ENCODE data around the gene SLC7A7. TPM values are rescaled to one million over a fixed set of nuclear protein-coding genes. Genes with fewer than 3 reads are reported as not detected.

Gene SLC7A7
- total and polyA plus RNA-seq, 2 of the 13 experiments (the other 11 are each of a cell fraction or from before 2014, with no cell fraction given), result 0.13 to 0.63 TPM

DNA sequence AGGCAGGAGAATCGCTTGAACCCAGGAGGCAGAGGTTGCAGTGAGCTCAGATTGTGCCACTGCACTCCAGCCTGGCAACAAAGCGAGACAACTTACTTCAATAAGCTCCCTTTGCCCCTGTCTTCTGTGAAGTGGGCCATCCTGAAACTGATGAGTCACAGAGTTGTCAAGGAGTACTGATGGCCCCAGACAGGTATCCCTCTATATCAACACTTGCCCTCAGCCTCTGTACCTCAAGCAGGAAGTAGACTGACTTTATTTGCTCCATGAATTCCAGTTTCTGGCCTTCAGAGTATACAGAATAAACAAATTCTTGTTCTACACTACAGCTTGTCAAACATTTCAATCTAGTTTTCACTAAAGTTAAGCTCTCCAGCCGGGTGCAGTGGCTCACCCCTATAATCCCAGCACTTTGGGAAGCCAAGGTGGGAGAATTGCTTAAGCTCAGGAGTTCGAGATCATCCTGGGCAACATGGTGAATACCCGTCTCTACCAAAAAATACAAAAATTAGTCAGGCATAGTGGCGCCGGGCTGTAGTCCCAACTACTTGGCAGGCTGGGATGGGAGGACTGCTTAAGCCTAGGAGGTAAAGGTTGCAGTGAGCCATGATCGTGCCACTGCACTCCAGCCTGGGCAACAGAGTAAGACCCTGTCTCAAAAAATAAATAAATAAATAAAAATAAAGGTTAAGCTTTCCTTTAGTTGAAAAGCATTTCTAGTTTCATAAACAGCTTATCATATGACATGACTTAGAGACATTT is 39.9 kb upstream of the SLC7A7 start (continued):
- TF ChIP-seq, protein P1, sequence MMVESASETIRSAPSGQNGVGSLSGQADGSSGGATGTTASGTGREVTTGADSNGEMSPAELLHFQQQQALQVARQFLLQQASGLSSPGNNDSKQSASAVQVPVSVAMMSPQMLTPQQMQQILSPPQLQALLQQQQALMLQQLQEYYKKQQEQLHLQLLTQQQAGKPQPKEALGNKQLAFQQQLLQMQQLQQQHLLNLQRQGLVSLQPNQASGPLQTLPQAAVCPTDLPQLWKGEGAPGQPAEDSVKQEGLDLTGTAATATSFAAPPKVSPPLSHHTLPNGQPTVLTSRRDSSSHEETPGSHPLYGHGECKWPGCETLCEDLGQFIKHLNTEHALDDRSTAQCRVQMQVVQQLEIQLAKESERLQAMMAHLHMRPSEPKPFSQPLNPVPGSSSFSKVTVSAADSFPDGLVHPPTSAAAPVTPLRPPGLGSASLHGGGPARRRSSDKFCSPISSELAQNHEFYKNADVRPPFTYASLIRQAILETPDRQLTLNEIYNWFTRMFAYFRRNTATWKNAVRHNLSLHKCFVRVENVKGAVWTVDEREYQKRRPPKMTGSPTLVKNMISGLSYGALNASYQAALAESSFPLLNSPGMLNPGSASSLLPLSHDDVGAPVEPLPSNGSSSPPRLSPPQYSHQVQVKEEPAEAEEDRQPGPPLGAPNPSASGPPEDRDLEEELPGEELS (CRISPR knock-in tag; IDR thresholded peaks at IDR 0.05), result peak; percentile 57; the same call in 1 of the 2 replicates
- no peak for TF ChIP-seq ZIK1 (CRISPR knock-in tag; IDR thresholded peaks at IDR 0.05; ENCODE audit: borderline replicate concordance, low read depth)
- TF ChIP-seq MEIS2 (CRISPR knock-in tag; IDR thresholded peaks at IDR 0.05), result peak; percentile 58; the same call in 1 of the 2 replicates
- TF ChIP-seq SOX6 (IDR thresholded peaks at IDR 0.05), result no peak
- peak; percentile 48 for TF ChIP-seq SOX6 (CRISPR knock-in tag; IDR thresholded peaks at IDR 0.05)
- no peak for TF ChIP-seq ZNF563 (CRISPR knock-in tag; IDR thresholded peaks at IDR 0.05)
- TF ChIP-seq RBFOX2 (IDR thresholded peaks at IDR 0.05; ENCODE audit: low read depth, low read length), result no peak
- TF ChIP-seq ZNF510 (CRISPR knock-in tag; IDR thresholded peaks at IDR 0.05; ENCODE audit: low read depth), result no peak
- TF ChIP-seq ZNF432 (CRISPR knock-in tag; IDR thresholded peaks at IDR 0.05; ENCODE audit: borderline replicate concordance), result no peak
- no peak for TF ChIP-seq PHB2 (IDR thresholded peaks at IDR 0.05; ENCODE audit: partially characterized antibody)
- TF ChIP-seq, protein P2, sequence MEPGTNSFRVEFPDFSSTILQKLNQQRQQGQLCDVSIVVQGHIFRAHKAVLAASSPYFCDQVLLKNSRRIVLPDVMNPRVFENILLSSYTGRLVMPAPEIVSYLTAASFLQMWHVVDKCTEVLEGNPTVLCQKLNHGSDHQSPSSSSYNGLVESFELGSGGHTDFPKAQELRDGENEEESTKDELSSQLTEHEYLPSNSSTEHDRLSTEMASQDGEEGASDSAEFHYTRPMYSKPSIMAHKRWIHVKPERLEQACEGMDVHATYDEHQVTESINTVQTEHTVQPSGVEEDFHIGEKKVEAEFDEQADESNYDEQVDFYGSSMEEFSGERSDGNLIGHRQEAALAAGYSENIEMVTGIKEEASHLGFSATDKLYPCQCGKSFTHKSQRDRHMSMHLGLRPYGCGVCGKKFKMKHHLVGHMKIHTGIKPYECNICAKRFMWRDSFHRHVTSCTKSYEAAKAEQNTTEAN (CRISPR knock-in tag; conservative IDR thresholded peaks at IDR 0.05), result 0 out of 2 replicates have a peak, but pooled peaks have one; percentile 55
- TF ChIP-seq MAFK (conservative IDR thresholded peaks at IDR 0.05 in 1 of 2, IDR thresholded peaks at IDR 0.05 in 1 of 2; ENCODE audit: low read length in 2 of 2), result 0 out of 4 replicates have a peak, but pooled peaks have one; percentile 17 to 37
- TF ChIP-seq RARA (CRISPR knock-in tag; IDR thresholded peaks at IDR 0.05), result peak; percentile 73
- no peak for TF ChIP-seq ZNF816 (CRISPR knock-in tag; IDR thresholded peaks at IDR 0.05; ENCODE audit: borderline replicate concordance)
- peak; percentile 50 for TF ChIP-seq MED1 (CRISPR knock-in tag; IDR thresholded peaks at IDR 0.05)
- peak; percentile 46; the same call in 1 of the 2 replicates for TF ChIP-seq SATB2 (CRISPR knock-in tag; IDR thresholded peaks at IDR 0.05)
- TF ChIP-seq ETV5 (CRISPR knock-in tag; IDR thresholded peaks at IDR 0.05; ENCODE audit: borderline replicate concordance), result peak; percentile 68; the same call in 1 of the 2 replicates

Measured in HepG2 (cell line).